ENCODE results near the gene LMAN2.

LMAN2 gene

DNA sequence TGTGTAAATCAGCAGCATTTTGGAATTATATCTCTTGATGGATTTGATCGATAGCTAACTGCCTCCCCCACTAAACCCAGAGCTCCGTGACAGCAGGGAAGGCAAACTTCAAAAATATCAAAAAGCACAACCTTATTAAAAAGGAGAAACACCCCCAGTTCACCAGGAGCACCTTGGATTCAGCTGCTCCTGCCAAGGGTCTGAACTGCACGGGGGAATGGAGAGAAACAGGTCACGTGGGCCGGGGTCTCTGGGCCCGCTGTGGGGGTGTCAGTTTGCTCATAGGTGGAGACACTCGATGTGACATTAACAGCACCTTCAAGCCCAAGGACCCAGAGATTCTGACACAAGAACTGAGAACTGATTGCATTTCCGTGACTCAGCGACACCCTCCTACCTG is 31.7 kb upstream of the LMAN2 start:
- Histone ChIP-seq H3K79me2 (ENCODE audit: insufficient read depth, low read length) (no peaks in the 10 kb centered on the region), H3K9me2 (ENCODE audit: low read depth, low read length) (no peaks in the 10 kb centered on the region), H3K27ac (ENCODE audit: low read depth, low read length, poor library complexity, severe bottlenecking) (no peak overlapping the region), H4K20me1 (ENCODE audit: insufficient read depth, low read length) (no peaks in the 10 kb centered on the region), H3K27me3 (ENCODE audit: insufficient read depth, low read length) (no peaks in the 10 kb centered on the region; the same call in 1 of the 2 replicates), H2AFZ (ENCODE audit: low read length) (no peak overlapping the region), H3F3A (ENCODE audit: insufficient read depth, low read length) (no peaks in the 10 kb centered on the region), H3K9ac (ENCODE audit: low read length) (no peak overlapping the region), H3K36me3 (ENCODE audit: insufficient read depth, low read length) (no peaks in the 10 kb centered on the region), H3K9me3 (ENCODE audit: low read length) (no peaks in the 10 kb centered on the region), H3K4me3 (ENCODE audit: low read depth, low read length, poor library complexity, severe bottlenecking) (no peak overlapping the region), H3K4me1 (ENCODE audit: insufficient read depth, low read length, severe bottlenecking) (peaks cover 14% of the 10 kb centered on the region), H3K4me2 (ENCODE audit: low read length) (no peak overlapping the region)
- TF ChIP-seq, protein P1, sequence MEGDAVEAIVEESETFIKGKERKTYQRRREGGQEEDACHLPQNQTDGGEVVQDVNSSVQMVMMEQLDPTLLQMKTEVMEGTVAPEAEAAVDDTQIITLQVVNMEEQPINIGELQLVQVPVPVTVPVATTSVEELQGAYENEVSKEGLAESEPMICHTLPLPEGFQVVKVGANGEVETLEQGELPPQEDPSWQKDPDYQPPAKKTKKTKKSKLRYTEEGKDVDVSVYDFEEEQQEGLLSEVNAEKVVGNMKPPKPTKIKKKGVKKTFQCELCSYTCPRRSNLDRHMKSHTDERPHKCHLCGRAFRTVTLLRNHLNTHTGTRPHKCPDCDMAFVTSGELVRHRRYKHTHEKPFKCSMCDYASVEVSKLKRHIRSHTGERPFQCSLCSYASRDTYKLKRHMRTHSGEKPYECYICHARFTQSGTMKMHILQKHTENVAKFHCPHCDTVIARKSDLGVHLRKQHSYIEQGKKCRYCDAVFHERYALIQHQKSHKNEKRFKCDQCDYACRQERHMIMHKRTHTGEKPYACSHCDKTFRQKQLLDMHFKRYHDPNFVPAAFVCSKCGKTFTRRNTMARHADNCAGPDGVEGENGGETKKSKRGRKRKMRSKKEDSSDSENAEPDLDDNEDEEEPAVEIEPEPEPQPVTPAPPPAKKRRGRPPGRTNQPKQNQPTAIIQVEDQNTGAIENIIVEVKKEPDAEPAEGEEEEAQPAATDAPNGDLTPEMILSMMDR (IDR thresholded peaks at IDR 0.05; ENCODE audit: low read length) = no peak
- TF ChIP-seq EZH2 (IDR thresholded peaks at IDR 0.05; ENCODE audit: borderline replicate concordance, low read length) = no peak

DNA sequence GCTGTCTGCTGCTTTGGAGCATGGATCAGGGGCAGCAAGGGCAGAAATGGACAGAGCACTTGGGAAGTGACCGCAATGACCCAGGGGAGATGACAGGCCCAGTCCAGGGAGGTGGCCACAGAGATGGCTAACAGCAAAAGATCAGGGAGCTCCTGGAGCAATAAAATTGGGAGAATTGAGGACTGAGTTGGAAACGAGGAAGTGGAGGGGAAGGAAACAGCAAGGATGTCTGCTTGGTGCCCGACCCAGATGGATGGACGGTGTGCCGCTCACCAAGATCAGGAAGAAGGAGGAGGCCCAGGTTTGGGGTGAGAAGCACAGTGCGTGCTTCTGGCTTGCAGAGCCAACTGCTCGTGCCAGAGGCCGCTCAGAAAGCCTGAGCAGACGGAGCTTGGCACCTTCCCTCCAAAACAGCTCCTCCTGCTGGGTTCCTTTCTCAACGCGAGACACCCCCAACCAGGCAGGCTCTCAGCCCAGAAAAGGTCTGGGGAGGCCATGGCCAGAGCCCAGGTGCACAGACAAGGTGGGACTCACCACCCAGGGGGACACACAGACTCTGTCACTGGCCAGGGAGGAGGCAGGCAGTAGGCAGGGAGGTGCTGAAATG is 31.1 kb upstream of the LMAN2 start:
- H3K79me2 ChIP-seq (ENCODE audit: insufficient read depth, low read length) = no peaks in the 10 kb centered on the region

DNA sequence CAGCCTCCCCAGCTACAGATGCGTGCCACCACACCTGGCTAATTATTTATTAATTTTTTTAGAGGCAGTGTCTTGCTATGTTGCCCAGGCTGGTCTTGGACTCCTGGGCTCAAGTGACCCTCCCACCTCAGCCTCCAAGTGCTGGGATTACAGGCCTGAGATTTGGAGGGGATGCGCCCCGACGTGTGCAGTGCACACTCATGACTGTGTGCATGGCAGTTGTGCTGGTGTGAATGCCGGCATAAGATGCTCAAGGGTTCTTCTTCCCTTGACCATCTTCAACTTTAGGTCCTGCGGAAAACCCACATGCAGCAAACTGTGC is 29.3 kb upstream of the LMAN2 start:
- Histone ChIP-seq H3K36me3 (ENCODE audit: insufficient read depth, low read length) (no peaks in the 10 kb centered on the region), H3K9me3 (ENCODE audit: low read length) (no peaks in the 10 kb centered on the region), H3F3A (ENCODE audit: insufficient read depth, low read length) (no peaks in the 10 kb centered on the region), H3K4me1 (ENCODE audit: insufficient read depth, low read length, severe bottlenecking) (no peaks in the 10 kb centered on the region), H3K79me2 (ENCODE audit: insufficient read depth, low read length) (no peaks in the 10 kb centered on the region), H4K20me1 (ENCODE audit: insufficient read depth, low read length) (no peaks in the 10 kb centered on the region), H3K4me2 (ENCODE audit: low read length) (no peak overlapping the region), H3K4me3 (ENCODE audit: low read depth, low read length, poor library complexity, severe bottlenecking) (no peak overlapping the region), H3K9me2 (ENCODE audit: low read depth, low read length) (no peaks in the 10 kb centered on the region), H3K27ac (ENCODE audit: low read depth, low read length, poor library complexity, severe bottlenecking) (no peak overlapping the region), H2AFZ (ENCODE audit: low read length) (no peak overlapping the region), H3K27me3 (ENCODE audit: insufficient read depth, low read length) (no peaks in the 10 kb centered on the region; the same call in 1 of the 2 replicates), H3K9ac (ENCODE audit: low read length) (no peak overlapping the region)
- TF ChIP-seq EZH2 (IDR thresholded peaks at IDR 0.05; ENCODE audit: borderline replicate concordance, low read length) = no peak
- TF ChIP-seq, protein P1 (IDR thresholded peaks at IDR 0.05; ENCODE audit: low read length) = no peak

More for the DNA sequence above, 31.1 kb upstream of the LMAN2 start:
- Histone ChIP-seq H4K20me1 (ENCODE audit: insufficient read depth, low read length) (no peaks in the 10 kb centered on the region), H3K4me1 (ENCODE audit: insufficient read depth, low read length, severe bottlenecking) (peaks cover 9% of the 10 kb centered on the region), H3K4me3 (ENCODE audit: low read depth, low read length, poor library complexity, severe bottlenecking) (no peak overlapping the region), H3F3A (ENCODE audit: insufficient read depth, low read length) (no peaks in the 10 kb centered on the region), H3K9ac (ENCODE audit: low read length) (no peak overlapping the region), H3K9me2 (ENCODE audit: low read depth, low read length) (no peaks in the 10 kb centered on the region), H2AFZ (ENCODE audit: low read length) (no peak overlapping the region), H3K36me3 (ENCODE audit: insufficient read depth, low read length) (no peaks in the 10 kb centered on the region), H3K9me3 (ENCODE audit: low read length) (no peaks in the 10 kb centered on the region), H3K27ac (ENCODE audit: low read depth, low read length, poor library complexity, severe bottlenecking) (no peak overlapping the region), H3K27me3 (ENCODE audit: insufficient read depth, low read length) (no peaks in the 10 kb centered on the region; the same call in 1 of the 2 replicates), H3K4me2 (ENCODE audit: low read length) (no peak overlapping the region)
- TF ChIP-seq, protein P1 (IDR thresholded peaks at IDR 0.05; ENCODE audit: low read length) = peak; percentile 49
- no peak for TF ChIP-seq EZH2 (IDR thresholded peaks at IDR 0.05; ENCODE audit: borderline replicate concordance, low read length)
